GM21360 (cell line): ENCODE results near the gene DNM2.

ENCODE experiments used
- ATAC-seq: cut with Tn5 transposase; IDR thresholded peaks from one replicate; pipeline ENCODE4 v1.9.1; 2021; ENCODE audit warnings: mild to moderate bottlenecking, moderate library complexity; ENCODE audit not compliant: unreplicated experiment

The DNM2 gene

DNA sequence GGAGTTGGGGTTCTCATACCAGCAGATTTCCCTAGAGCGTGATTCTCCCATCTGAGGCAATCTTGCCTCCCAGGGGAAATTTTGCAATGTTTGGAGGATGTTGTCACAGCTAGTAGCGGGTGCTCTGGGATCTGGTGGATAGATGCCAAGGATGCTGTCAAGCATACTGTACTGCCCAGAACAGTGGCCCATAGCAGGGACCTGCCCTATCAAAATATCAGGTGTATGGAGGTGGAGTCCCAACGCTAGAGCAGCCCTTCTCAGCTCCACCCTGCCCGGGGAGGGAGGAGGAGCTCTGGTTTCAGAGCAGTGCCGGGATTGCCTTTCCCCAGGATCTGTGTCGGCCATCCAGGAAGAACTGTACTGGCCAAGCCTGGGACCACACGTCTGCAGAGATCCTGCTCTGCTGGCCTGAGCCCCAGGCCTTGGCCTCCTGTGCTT, 27.5 kb upstream of the DNM2 start:
- no peak for ATAC-seq

DNA sequence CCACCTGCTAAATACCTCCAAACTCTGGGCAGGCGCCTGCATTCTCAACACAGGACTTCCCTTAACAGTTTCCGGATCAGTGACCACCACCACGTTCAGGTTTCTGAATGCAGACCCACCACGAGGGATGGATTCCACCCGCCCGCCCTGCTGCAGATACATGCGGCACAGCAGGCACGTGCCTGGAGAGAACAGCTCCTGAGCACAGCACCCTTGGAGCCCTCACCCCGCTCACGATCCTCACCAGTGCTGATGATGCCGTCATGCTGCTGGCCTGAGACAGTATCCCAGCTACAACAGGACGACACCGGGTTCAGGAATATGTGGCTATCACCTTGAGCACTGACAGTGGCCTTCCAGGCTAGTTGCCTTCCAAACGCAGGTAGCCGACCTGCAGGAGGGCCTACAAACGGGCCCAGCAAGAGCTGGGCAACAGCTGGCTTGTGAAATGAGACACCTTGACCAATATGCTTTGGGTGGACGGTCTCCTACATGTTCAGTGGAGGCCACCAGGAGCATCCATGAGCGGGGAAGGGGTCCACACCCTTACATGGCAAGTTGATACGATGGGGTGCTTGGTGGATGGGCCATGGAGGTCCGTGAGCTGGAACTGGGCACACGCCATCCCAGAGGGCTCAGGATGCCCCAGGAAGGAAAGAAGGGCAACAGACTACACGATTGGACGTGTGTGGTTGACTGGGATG, 26.5 kb upstream of the DNM2 start:
- ATAC-seq = no peak

DNA sequence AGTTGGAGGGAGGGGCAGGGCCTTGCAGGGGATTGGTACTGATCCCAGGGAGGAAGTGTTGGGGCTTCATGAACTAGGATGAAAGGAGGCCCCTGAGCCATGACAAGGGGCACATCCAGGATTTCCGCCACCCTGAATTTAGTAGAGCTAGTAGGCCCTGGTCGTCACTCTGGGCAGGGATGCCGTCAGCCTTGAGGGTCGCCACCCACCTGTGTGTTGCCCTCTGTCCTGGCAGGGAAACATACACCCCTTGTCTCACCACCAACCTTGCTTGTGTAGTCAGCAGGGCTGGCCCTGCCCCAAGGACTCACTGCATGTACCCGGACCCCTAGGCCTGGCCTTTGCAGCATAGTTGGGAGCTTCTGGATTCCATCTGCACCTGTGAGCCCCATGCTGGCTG, 26.0 kb upstream of the DNM2 start:
- no peak for ATAC-seq

DNA sequence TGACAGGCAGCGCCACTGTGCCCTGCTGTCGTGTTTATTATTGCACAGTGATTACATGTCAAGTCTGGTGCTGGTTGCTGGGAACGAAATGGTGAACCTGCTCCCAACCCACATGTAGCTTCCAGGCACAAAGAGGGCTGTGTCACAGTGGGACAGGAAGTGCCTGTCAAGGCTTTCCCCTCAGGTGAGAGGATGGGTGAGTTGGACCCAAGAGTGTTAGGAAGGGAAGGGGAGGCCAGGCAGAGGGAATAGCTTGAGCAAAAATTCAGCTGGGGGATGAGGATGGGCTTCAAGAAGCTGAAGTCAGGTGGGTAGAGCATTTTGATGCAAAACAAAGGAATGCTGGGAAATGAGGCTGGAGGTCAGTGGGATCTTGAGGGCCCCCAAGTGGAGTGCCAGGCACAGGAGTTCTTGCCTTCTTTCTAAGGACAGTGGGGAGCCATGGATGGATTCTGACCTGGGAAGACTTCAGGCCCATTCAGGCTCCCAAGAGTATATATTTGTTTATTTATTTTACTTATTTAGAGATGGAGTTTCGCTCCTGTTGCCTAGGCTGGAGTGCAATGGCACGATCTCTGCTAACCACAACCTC, 25.1 kb upstream of the DNM2 start:
- ATAC-seq = no peak

DNA sequence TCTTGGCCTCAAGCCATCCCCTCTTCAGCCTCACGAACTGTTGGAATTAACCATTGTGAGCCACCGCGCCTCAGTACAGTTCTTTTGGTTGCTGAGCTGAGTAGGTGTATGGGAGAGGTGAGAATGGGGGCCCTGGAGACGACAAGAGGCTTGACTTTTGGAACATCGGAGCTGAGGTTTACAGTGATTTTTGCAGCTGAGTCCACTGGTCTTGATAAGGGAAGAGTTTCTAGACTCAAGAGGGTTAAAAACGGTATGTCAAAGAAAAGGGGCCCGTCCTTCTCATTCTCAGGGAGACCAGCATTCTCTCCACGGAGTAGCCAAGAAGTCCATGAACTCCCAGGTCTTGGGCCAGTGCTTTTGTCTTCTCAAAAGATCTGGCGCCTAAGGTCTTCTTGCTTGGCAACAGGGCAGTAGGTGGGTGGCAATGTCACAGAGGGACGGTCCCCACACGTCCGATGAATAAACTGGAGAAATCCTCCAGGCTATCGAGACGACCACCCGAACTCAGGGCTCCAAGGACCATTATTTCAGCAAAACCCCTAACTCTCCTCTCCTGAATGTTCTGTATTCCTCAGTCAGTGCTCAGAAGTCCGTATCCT, 23.1 kb upstream of the DNM2 start:
- ATAC-seq = no peak

DNA sequence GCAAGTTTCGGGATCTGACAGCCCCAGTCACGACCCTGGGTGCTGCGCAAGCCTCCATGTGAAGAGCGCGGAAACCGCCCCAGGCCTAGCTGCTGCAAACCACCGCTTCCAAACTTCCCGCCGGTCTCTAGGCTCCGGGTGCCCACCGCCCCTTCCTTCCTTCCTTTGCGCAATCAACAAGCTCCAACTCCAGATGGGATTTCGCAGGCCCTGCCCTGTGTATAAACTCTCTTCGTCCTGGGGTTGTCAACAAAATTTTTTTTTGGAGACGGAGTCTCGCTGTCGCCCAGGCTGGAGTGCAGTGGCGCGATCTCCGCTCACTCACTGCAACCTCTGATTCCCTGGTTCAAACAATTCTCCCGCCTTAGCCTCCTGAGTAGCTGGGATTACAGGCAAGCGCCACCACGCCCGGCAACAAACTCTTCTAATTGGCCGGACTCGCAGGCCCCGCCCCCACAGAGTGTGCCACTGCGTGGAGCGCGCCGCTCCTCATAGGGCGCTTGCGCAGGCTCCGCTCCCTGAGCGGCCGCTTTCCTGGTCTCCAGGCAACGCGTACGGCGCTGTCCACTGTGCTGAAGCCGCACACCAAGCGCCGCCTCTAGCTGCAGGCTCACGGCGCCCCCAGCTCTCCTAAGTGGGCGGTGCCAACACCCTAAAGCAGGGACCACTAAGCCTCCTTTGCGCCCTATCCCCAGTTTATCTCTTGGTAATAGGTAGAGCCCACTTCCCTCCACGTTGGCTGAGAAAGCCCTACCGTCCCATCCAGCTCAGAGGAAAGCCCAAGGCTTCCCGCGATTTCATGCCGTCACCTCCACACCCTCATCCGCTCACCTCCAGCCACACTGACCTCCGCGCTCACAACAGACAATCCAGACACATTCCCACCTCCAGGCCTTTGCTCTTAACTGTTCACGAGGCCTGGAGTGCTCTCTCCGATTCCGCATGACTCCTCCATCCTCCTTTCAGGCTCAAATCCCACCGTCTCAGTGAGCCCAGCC, 22.2 kb upstream of the DNM2 start:
- ATAC-seq = peak; percentile 66

DNA sequence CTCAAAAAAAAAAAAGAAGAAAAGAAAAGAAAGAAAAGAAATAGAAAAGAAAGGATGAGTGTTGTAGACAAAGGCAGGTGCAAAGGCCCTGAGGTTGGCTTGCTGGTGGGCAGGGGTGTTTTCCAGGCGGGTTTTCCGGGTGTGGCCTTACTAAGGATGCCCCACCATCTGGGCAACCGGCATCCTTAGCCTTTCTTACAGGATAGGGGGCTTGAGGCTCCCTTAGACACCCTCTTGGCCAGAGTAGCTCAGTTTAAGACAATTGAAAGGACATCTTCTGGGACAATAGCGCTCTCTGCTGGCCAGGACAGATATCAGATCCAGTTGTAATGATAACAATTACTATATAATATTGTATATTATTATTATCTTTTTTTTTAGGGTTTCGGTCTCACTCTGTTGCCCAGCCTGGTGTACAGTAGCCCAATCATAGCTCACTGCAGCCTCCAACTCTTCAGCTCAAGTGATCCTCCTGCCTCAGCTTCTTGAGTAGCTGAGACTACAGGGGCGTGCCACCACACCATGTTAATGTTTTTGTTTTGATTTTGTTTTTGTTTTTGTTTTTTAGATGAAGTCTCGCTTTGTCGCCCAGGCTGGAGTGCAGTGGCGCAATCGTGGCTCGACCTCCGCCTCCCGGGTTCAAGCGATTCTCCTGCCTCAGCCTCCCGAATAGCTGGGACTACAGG, 18.1 kb upstream of the DNM2 start:
- no peak for ATAC-seq

DNA sequence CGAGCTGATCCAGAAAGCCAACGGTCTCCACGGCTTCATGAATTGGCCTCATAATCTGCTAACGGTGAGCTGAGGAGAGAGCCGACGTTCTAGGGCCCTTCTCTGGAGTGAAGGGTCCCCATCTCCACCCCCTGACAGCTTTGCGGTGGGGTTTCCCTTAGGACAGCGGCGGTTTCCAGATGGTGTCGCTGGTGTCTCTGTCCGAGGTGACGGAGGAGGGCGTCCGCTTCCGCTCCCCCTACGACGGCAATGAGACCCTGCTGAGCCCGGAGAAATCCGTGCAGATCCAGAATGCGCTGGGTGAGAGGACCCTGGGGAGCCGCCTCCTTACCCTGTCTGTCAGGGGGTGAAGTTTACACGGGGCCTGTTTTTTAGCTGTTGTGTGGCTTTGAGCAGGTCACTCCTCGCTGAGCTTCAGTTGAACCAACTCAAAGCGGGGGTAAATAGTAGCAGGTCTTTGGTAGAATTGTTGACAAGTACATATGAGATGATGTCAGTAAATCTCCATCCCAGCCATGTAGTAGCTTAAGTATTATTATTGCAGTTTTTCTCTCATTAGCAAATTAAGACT, 15.8 kb upstream of the DNM2 start:
- peak; percentile 33 for ATAC-seq

DNA sequence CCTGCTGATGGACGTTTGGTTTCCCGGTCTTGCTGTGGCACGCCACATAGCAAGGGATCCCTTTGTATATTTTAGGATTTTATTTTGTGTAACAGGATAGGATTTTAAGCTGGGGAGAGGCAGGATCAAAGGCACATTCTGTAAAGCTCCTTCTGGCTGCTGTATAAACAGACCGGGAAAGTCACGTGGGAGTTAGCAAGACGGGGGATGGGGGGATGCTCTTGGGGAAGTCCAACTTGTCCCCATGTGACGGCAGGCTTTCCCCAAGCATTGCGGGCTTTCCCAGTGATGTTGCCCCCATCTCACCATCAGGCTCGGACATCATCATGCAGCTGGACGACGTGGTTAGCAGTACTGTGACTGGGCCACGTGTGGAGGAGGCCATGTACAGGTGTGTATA, 10.9 kb upstream of the DNM2 start:
- no peak for ATAC-seq

DNA sequence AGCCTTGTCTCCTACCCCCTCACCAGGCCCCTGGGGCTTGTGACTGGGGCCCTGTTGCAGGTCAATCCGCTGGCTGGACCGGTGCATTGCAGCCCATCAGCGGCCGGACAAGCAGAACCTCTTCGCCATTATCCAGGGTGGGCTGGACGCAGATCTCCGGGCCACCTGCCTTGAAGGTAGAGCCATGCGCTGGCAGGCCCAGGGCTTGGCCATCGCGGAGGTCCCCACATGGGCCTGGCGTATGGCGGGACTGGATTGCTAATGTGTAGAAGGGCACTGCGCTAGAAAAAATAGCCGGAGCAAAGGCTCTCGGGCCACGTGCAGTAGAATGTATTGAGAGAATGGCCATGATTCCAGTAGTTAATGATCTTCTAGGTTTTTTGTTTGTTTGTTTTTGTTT, 10.4 kb upstream of the DNM2 start:
- no peak for ATAC-seq

DNA sequence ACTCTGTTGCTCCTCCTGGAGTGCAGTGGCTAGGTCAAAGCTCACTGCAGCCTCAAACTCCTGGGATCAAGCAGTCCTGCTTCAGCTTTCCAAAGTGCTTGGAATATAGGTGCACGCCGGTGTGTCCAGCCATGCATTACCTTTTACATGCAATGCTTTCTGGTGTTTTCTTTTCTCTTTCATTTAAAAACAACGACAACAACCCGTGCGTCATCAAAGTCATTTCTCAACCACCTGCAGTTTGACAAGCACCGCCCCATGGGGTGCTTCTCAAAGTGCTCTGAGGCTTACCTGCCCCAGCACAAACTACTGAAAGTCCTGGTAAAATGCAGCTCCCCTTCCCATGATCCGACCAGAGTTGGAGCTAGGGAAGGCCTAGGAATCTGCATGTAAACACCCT, 9.6 kb upstream of the DNM2 start:
- ATAC-seq = no peak

DNA sequence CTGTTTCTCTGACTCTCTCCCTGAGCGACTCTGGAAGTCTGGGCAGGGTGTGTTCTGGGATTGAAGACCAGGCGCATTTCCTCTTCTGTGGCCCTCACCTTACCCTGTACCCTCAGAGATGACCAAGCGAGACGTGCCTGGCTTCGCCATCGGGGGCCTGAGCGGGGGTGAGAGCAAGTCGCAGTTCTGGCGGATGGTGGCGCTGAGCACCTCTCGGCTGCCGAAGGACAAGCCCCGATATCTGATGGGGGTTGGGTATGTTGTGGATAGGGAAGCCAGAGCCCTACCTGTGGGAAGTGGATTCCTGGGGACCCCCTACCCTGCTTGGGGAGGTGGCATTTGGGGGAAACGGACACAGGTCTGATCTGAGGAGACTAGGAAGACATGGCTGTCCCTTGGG, 5.8 kb upstream of the DNM2 start:
- ATAC-seq = no peak

DNA sequence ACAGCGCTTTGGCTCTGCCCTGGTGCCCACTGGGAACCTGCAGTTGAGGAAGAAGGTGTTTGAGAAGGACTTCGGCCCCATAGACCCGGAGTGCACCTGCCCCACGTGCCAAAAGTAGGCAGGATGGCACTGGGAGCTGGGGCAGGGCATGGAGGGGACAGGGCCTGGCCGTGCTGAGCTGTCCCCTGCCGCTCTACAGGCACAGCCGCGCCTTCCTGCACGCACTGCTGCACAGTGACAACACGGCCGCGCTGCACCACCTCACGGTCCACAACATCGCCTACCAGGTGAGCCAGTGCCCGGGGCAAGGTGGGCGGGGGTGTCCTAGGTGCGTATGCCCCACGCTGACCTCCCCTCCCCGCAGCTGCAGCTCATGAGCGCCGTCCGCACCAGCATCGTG, 5.1 kb upstream of the DNM2 start:
- no peak for ATAC-seq

DNA sequence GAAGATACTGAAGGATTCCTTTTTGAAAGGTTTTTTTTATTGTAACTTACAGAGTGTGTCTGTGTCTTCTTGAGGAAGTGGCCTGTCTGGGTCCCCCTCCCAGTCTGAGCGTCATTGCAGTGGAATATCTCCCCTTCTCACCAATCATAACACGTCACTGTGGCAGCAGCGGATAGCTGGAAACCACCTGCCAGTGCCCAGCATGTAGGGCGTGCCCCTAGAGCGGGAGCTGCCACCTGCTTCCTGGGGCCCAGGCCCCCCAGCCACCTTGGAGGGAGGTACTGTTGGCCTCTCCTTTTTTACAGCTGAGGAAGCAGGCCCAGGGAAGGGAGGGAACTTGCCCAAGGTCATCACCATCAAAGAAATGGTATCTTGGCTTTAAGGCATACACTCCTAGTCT, 4.6 kb upstream of the DNM2 start:
- ATAC-seq = no peak

DNA sequence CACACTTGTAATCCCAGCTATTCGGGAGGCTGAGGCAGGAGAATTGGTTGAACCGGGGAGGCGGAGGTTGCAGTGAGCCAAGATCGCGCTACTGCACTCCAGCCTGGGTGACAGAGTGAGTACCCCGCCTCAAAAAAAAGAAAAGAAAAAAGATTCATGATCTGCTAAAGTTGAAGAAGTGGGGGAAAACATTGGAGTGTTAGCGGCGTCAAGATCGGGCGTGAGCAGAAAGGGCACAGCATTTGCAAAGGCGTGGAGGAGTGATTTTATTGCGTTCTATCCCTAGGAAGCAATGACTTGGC, 874 bp upstream of the DNM2 start:
- ATAC-seq = no peak

DNA sequence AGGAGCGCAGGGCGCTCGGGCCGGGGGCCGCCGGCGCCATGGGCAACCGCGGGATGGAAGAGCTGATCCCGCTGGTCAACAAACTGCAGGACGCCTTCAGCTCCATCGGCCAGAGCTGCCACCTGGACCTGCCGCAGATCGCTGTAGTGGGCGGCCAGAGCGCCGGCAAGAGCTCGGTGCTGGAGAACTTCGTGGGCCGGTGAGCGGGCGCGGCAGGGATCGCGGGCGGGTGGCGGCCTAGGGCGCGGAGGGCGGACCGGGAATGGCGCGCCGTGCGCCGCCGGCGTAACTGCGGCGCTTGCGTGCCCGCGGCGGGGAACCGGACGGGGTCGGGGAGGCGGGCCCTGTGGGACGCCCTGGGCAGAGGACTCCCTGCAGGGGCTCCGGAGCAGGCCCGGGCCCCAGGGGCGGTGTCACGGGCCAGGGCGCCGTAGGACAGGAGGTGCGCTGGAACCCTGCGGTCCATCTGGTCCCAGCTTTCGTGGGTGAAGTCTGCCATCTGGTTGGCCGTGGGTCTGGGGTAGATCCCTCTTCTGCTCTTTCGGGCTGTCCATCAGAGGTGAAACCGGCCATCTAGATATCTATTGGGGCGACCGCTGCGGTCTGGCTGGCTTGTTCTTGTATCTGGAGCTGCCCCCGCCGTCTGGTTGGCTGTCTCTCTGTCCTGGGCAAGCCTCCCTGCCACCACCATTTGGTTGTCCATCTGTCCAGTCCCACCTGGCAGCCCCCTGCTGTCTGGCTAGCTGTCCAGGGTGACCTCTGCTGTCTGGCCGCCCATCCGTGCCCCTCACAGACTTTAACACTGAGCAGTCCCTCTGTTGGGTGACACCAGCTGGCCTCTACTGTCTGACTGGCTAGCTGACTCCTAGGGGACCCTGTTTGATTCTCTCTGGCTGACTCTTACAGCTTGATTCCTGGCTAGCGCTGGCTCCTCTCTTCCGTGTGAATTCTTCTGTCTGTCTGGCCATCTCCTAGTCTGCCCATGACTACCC, 622 bp downstream of the DNM2 start:
- peak; percentile 12 for ATAC-seq

DNA sequence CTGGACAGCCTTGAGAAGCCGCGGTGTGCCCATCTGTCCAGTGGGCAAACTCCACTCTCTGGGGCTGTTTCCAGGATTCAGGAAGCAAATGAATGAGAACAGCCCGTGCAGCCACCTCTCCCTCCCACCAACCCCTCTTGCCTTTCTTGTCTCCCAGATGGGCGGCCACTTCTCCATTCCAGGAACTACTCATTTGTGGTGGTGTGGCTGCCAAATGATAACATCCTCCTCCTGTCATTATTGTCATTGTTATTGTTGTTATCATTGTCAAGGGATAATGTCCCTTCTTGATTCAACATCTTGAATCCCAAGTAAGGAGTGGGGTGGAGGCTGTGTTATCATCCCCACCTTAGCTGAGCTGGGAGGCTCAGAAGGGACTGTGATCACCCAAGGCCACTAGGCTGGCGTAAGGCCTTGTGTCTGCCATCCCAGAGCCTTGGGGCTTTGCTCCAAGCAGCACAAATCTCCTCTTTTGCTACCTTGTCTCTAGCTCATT, 1.6 kb downstream of the DNM2 start:
- ATAC-seq = no peak

DNA sequence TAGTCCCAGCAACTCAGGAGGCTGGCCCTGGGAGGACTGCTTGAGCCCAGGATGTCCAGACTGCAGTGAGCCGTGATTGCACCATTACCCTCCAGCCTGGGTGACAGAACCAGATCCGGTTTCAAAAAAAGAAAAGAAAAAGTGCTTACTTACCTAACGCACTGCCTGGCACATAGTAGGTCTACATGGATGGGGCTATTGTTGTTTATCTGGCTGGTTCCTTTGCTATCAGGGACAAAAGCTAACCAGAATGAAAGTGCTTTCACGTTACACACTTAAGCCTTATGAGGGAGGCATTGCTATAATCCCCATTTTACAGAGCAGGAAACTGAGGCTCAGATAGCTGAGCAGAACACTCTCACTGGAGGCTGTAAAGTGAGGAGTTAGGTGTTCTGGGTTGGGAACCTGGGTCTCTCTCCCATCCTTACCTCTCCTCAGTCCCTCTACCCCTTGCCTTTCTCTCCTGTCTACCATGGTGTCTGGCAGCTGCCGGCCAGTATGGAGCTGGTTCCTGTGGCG, 2.8 kb downstream of the DNM2 start:
- no peak for ATAC-seq

DNA sequence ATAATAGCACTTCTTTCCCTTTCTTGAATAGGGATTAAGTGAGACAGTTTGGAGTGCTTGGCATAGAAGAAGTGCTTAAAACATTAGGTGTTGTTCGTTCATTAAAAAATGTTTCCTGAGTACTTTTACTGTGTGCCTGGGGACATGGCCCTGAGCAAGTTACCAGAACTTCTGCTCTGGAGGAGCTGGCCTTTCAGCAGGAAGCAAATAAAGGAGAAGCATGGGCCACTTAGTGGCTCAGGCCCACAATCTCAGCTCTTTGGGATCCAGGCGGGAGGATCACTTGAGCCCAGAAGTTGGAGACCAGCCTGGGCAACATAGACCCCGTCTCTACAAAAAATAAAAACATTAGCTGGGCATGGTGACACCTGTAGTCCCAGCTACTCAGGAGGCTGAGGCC, 5.7 kb downstream of the DNM2 start:
- no peak for ATAC-seq
